ENCODE data around the gene WNT3A.

Gene WNT3A

DNA sequence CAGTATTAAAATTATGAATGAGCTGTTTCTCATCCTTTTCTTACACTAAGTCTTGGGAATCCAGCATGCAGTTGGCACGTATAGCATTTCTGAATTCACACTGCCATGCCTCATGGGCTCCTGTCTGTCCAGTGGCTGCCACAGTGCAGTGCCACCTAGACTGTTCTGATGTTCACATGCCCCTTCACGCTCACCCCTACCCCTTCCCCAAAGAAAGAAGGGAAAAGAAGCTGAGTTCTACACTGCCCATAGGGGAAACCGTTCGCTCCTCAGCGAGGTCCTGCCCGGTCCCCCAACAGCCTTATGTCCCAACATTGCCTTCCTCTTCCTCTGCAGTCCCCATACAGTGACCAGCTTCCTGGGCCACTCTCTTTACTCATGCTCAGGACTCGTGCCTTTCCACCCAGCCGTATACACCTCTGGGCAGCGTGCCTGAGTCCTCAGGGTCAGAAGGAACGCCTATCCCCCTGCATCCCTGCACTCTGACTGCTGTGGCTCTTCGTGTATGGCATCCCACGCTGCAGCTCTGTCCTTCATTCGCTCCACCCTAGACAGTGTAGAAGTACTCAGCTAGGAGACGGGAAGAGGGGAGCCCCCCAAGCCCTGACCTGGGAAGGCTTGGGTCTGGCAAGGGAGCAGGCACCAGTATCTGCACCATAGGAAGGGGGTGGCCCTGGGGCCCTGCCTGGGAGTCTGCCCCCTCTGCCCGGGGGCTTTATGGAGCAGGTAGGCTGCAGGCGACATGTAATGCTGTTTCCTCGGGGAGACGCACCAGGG lies 51.6 kb downstream of the WNT3A start:
- FAIRE-seq (no peak), DNase-seq (ENCODE audit: insufficient read length, low spot score) (no peak)
- TF ChIP-seq POLR2A (IDR thresholded peaks at IDR 0.05; ENCODE audit: low read depth, low read length): no peak

DNA sequence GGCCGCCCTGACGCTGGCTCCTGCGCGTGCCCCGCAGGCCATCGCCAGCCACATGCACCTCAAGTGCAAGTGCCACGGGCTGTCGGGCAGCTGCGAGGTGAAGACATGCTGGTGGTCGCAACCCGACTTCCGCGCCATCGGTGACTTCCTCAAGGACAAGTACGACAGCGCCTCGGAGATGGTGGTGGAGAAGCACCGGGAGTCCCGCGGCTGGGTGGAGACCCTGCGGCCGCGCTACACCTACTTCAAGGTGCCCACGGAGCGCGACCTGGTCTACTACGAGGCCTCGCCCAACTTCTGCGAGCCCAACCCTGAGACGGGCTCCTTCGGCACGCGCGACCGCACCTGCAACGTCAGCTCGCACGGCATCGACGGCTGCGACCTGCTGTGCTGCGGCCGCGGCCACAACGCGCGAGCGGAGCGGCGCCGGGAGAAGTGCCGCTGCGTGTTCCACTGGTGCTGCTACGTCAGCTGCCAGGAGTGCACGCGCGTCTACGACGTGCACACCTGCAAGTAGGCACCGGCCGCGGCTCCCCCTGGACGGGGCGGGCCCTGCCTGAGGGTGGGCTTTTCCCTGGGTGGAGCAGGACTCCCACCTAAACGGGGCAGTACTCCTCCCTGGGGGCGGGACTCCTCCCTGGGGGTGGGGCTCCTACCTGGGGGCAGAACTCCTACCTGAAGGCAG lies 52.3 kb downstream of the WNT3A start:
- DNase-seq (ENCODE audit: insufficient read length, low spot score) (no peak), FAIRE-seq (no peak)
- no peak for TF ChIP-seq POLR2A (IDR thresholded peaks at IDR 0.05; ENCODE audit: low read depth, low read length)

DNA sequence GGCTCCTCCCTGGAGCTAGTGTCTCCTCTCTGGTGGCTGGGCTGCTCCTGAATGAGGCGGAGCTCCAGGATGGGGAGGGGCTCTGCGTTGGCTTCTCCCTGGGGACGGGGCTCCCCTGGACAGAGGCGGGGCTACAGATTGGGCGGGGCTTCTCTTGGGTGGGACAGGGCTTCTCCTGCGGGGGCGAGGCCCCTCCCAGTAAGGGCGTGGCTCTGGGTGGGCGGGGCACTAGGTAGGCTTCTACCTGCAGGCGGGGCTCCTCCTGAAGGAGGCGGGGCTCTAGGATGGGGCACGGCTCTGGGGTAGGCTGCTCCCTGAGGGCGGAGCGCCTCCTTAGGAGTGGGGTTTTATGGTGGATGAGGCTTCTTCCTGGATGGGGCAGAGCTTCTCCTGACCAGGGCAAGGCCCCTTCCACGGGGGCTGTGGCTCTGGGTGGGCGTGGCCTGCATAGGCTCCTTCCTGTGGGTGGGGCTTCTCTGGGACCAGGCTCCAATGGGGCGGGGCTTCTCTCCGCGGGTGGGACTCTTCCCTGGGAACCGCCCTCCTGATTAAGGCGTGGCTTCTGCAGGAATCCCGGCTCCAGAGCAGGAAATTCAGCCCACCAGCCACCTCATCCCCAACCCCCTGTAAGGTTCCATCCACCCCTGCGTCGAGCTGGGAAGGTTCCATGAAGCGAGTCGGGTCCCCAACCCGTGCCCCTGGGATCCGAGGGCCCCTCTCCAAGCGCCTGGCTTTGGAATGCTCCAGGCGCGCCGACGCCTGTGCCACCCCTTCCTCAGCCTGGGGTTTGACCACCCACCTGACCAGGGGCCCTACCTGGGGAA lies 53.0 kb downstream of the WNT3A start:
- no peak for FAIRE-seq
- no peak for DNase-seq (ENCODE audit: insufficient read length, low spot score)

DNA sequence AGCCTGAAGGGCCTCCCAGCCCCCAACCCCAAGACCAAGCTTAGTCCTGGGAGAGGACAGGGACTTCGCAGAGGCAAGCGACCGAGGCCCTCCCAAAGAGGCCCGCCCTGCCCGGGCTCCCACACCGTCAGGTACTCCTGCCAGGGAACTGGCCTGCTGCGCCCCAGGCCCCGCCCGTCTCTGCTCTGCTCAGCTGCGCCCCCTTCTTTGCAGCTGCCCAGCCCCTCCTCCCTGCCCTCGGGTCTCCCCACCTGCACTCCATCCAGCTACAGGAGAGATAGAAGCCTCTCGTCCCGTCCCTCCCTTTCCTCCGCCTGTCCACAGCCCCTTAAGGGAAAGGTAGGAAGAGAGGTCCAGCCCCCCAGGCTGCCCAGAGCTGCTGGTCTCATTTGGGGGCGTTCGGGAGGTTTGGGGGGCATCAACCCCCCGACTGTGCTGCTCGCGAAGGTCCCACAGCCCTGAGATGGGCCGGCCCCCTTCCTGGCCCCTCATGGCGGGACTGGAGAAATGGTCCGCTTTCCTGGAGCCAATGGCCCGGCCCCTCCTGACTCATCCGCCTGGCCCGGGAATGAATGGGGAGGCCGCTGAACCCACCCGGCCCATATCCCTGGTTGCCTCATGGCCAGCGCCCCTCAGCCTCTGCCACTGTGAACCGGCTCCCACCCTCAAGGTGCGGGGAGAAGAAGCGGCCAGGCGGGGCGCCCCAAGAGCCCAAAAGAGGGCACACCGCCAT lies 53.8 kb downstream of the WNT3A start:
- DNase-seq (ENCODE audit: insufficient read length, low spot score): no peak
- TF ChIP-seq POLR2A (IDR thresholded peaks at IDR 0.05; ENCODE audit: low read depth, low read length): no peak
- FAIRE-seq: no peak

More for the DNA sequence above, 53.0 kb downstream of the WNT3A start:
- TF ChIP-seq POLR2A (IDR thresholded peaks at IDR 0.05; ENCODE audit: low read depth, low read length): no peak

DNA sequence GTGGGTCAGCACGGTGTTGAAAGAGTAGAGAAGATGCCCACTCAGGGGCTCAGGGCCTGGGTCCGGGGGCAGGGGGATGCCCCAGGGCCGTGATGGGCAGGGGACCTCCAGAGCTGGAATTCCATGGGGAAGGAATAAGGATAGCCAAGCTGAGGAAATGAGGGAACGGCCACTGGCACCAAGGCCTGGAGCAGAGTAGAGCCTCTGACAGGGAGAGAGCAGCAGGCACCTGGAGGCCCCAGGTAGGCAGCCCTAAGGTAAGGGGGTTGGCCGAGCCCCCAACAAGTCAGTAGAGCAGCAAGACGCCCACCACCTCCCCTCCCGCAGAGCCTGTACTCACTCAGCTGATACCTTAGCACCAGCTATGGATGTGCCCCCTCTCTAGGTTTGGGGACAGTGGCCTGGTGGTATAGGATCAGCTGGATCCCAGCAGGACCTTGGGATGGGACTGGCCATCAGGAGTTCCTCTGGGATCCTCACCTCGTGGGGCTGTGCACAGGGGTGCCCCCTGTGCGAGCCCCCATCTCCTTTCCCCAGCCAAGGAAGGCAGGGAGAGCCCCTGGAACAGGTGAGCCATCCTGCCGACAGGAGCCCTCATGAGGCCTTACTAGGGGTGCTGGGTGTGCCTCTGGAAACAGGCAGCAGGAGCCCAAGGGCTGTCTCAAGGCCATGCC lies 54.8 kb downstream of the WNT3A start:
- TF ChIP-seq POLR2A (IDR thresholded peaks at IDR 0.05; ENCODE audit: low read depth, low read length): no peak
- DNase-seq (ENCODE audit: insufficient read length, low spot score): no peak
- FAIRE-seq: no peak

DNA sequence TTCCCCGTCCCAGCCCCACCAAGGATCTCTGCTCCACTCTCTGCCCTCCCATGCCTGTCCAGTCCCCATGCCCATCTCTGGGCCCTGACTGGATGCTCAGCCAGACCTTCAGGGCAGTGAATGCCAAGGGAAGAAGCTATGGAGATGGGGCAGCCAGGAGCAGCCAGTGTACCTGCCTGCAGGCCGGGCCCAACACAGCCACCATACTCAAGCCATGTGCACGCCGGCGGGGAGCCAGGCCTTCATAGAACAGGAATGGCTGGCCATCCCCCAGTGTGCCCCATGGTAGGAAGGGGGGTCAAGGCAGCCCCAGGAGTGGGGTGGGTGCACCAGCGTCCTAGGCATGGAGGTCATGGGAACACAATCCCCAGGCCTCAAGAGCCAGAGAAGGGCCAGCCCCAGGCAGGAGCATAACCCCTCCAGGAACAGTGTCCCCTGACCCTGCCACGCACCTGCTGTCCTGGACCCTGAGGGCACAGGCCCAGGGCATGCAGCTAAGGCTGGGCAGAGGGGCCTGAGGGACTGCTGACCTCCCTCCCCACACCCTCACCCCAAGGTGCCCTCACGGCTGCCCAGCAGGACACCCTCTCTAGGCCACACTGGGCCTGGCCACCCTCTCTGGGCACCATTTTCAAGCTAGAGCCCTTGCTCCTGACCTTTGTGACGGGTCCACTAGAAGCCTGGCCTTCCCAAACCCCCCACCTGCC lies 55.4 kb downstream of the WNT3A start:
- FAIRE-seq: no peak
- no peak for TF ChIP-seq POLR2A (IDR thresholded peaks at IDR 0.05; ENCODE audit: low read depth, low read length)
- no peak for DNase-seq (ENCODE audit: insufficient read length, low spot score)

DNA sequence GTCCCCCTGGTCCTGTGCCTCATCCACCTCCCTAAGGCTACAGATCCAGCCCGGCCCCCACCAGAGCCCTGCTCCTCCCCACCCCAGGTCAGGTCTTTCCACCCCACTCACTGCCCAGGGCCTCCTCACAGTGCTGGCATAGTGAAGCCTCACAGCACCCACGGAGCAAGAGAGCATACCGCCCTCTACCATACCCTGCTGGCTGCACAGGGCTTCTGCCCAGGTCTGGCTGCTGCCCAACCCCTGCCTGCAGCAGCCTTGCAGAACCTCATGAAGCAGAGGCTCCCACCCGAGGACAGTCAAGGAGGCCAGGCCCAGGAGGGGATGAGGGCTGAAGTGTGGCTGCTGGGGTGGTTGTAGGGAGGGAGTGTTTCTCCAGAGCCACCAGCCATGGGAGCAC lies 56.0 kb downstream of the WNT3A start:
- no peak for TF ChIP-seq POLR2A (IDR thresholded peaks at IDR 0.05; ENCODE audit: low read depth, low read length)
- no peak for DNase-seq (ENCODE audit: insufficient read length, low spot score)
- no peak for FAIRE-seq

DNA sequence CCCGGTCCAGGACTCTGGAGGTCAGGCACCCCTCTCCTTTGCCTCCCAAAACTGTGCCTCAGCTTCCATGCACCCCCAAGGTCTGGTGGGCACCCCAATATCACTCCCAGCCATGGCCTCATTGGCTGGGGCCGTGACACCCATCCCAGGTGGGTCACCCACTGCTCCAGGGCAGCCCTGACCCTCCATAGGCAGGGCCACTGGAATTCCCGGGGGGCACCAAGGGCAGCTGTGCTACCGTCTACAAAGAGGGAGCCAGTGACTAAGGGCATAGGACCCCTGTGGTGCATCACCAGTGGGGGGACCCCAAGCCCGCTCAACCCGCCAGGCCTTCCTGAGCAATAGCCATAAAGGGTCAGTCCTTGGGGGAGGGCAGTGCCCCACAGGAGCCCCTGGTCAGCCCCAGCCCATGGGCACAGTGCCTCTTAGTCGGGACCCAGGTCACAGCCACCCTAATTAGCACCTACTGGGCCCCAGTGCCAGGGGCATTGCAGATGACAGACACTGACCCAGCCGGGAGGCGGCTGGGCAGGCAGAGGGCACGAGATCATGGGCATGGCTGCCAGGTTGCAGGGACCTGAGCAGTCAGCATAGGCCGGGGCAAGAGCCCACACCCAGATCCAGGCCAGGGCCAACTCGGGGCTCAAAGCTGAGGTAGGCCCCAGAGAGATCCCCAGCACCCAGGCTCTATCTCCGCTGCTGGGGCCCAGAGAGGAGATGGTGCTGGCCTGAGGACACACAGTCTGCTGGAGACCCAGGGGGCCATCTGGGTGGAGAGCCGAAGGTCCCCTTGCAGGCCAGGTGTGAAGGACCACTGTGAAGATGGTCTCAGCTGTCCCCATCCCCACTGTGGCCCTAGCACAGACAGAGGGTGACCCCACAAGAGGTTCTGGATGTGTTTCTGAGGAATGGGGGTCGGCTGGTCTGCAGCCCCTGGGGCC lies 56.7 kb downstream of the WNT3A start:
- DNase-seq (ENCODE audit: insufficient read length, low spot score): no peak
- no peak for FAIRE-seq
- no peak for TF ChIP-seq POLR2A (IDR thresholded peaks at IDR 0.05; ENCODE audit: low read depth, low read length)

DNA sequence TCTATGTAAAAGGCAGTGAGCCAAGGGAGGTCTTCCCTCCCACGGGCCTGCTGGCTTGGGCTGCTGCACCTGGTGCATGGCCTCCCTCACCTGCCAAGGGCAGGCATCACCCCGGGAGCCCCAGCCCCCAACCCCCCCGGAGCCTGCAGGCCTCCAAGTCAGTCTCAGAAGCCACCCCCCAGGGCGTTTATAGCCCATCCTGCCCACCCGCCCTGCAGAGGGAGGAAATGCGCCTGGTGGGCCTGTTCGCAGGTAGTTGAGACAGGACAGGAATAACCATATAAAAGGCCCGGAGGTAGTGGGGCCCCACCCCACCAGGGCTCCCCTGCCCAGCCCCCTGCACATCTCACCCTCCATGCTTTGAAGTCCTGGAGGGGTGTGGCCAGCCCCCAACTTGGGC lies 57.5 kb downstream of the WNT3A start:
- DNase-seq (ENCODE audit: insufficient read length, low spot score): no peak
- no peak for TF ChIP-seq POLR2A (IDR thresholded peaks at IDR 0.05; ENCODE audit: low read depth, low read length)
- FAIRE-seq: no peak

DNA sequence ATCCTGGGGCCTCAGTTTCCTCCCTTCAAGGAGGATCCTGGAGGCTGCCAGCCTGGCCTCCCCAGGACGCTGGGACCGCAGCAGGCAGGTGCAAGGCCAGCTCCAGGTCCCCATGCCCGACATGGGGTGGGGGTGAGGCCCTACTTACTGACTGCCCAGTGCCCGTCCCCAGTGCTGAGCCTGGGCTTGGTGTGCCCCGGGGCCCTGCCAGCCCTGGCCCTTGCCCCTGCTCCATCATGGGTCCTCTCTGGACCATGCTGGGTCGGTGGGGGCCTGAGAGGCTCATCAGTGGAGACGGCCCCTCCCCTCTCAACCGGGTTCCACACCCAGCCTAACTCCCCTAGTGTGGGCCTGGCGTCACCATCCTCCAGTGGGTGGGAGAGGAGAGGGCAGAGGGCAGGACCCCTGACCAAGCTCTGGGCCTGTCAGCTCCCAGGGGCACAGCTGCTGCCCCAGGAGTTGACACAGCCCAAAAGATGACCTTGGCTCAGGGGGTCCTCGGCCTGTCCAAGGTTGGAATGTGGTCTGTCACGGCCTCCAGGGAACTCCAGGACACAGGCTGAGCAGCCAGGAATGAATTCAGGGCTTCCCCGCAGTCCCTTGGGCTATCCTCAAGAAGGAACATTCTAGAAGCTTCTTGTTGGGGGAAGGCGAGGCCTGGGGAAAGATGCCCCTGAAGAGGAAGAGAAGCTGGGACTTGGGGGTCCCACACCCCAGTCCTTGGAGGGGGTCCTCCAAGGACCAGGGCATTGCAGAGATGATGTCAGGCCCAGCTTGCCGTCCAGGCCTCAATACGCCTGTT lies 58.1 kb downstream of the WNT3A start:
- TF ChIP-seq POLR2A (IDR thresholded peaks at IDR 0.05; ENCODE audit: low read depth, low read length): no peak
- DNase-seq (ENCODE audit: insufficient read length, low spot score) (no peak), FAIRE-seq (no peak)
